Activated T-cell treated with anti-CD3 and anti-CD28 coated beads, Interleukin-2, amount 50 U/mL, for 4 hours (primary cell): ENCODE data around the gene LIPC. TPM values are rescaled to one million over a fixed set of nuclear protein-coding genes. Genes with fewer than 3 reads are reported as not detected.

Source experiments
- ATAC-seq, 2 donors: fragments of 200-7000 bp; cut with Tn5 transposase; one replicate each; pipeline ENCODE4 v1.10.0; 2021
- DNase-seq: peaks from one replicate; pipeline ENCODE4 v3.0.0-alpha.2; 2020
- H3K27me3 Mint-ChIP-seq: one replicate; pipeline ENCODE4 v1.8.0; 2021; ENCODE audit warnings: low read depth, mixed read lengths
- H3K36me3 Mint-ChIP-seq: one replicate; pipeline ENCODE4 v1.8.0; 2022; ENCODE audit warnings: mixed read lengths; ENCODE audit not compliant: insufficient read depth
- H3K4me1 Mint-ChIP-seq: one replicate; pipeline ENCODE4 v1.8.0; 2021; ENCODE audit warnings: low read depth, mixed read lengths
- H3K4me3 Mint-ChIP-seq: one replicate; pipeline ENCODE4 v1.8.0; 2021; ENCODE audit warnings: mild to moderate bottlenecking, moderate library complexity, mixed read lengths
- H3K9me3 Mint-ChIP-seq: one replicate; pipeline ENCODE4 v1.8.0; 2021; ENCODE audit warnings: mixed read lengths
- total RNA-seq, 3 donors: library from RNA; stranded (reverse); gene quantifications; one replicate each; pipeline ENCODE4 v1.2.1, GENCODE V29; 2021

LIPC gene
- total RNA-seq, 3 donors from 2014 or later: 0.28 TPM; not detected in 2

- DNase-seq: no peak
- no peak for ATAC-seq
Measured at GRCh38 chr15:58529041-58529440, 97.2 kb downstream of the LIPC start.

GRCh38 chr15:58530056-58530590, 98.3 kb downstream of the LIPC start:
- ATAC-seq: no peak
- no peaks in the 10 kb centered on the region for H3K27me3 Mint-ChIP-seq
- H3K4me3 Mint-ChIP-seq: no peak overlapping the region
- no peaks in the 10 kb centered on the region for H3K9me3 Mint-ChIP-seq
- DNase-seq: no peak
- no peaks in the 10 kb centered on the region for H3K4me1 Mint-ChIP-seq
- no peaks in the 10 kb centered on the region for H3K36me3 Mint-ChIP-seq

More at GRCh38 chr15:58529041-58529440, 97.2 kb downstream of the LIPC start:
- no peaks in the 10 kb centered on the region for H3K27me3 Mint-ChIP-seq
- no peak overlapping the region for H3K4me3 Mint-ChIP-seq
- H3K36me3 Mint-ChIP-seq: no peaks in the 10 kb centered on the region
- no peaks in the 10 kb centered on the region for H3K9me3 Mint-ChIP-seq
- H3K4me1 Mint-ChIP-seq: no peaks in the 10 kb centered on the region

GRCh38 chr15:58532126-58532525, 100.3 kb downstream of the LIPC start:
- Mint-ChIP-seq H3K9me3 (no peaks in the 10 kb centered on the region), H3K4me1 (no peaks in the 10 kb centered on the region)
- ATAC-seq: no peak

GRCh38 chr15:58534556-58534955, 102.8 kb downstream of the LIPC start:
- DNase-seq (no peak), ATAC-seq (no peak)
- no peaks in the 10 kb centered on the region for H3K27me3 Mint-ChIP-seq
- no peaks in the 10 kb centered on the region for H3K9me3 Mint-ChIP-seq
- no peak overlapping the region for H3K4me3 Mint-ChIP-seq
- H3K36me3 Mint-ChIP-seq: no peaks in the 10 kb centered on the region
- no peaks in the 10 kb centered on the region for H3K4me1 Mint-ChIP-seq

More at GRCh38 chr15:58532126-58532525, 100.3 kb downstream of the LIPC start:
- Mint-ChIP-seq H3K4me3 (no peak overlapping the region), H3K36me3 (no peaks in the 10 kb centered on the region), H3K27me3 (no peaks in the 10 kb centered on the region)
- no peak for DNase-seq

GRCh38 chr15:58535337-58535736, 103.5 kb downstream of the LIPC start:
- no peak for ATAC-seq
- no peaks in the 10 kb centered on the region for H3K36me3 Mint-ChIP-seq
- no peaks in the 10 kb centered on the region for H3K4me1 Mint-ChIP-seq

GRCh38 chr15:58535894-58536293, 104.1 kb downstream of the LIPC start:
- Mint-ChIP-seq H3K4me3 (no peak overlapping the region), H3K9me3 (no peaks in the 10 kb centered on the region), H3K36me3 (no peaks in the 10 kb centered on the region), H3K27me3 (no peaks in the 10 kb centered on the region), H3K4me1 (no peaks in the 10 kb centered on the region)
- no peak for DNase-seq
- ATAC-seq: no peak

More at GRCh38 chr15:58535337-58535736, 103.5 kb downstream of the LIPC start:
- Mint-ChIP-seq H3K4me3 (no peak overlapping the region), H3K27me3 (no peaks in the 10 kb centered on the region), H3K9me3 (no peaks in the 10 kb centered on the region)
- DNase-seq: no peak

GRCh38 chr15:58536414-58536813, 104.6 kb downstream of the LIPC start:
- Mint-ChIP-seq H3K9me3 (no peaks in the 10 kb centered on the region), H3K36me3 (no peaks in the 10 kb centered on the region), H3K4me3 (no peak overlapping the region), H3K4me1 (no peaks in the 10 kb centered on the region), H3K27me3 (no peaks in the 10 kb centered on the region)
- ATAC-seq: no peak
- DNase-seq: no peak

- ATAC-seq (no peak), DNase-seq (no peak)
- no peaks in the 10 kb centered on the region for H3K4me1 Mint-ChIP-seq
- no peaks in the 10 kb centered on the region for H3K36me3 Mint-ChIP-seq
- no peaks in the 10 kb centered on the region for H3K9me3 Mint-ChIP-seq
- H3K27me3 Mint-ChIP-seq: no peaks in the 10 kb centered on the region
- H3K4me3 Mint-ChIP-seq: no peak overlapping the region
Measured at GRCh38 chr15:58537033-58537432, 105.2 kb downstream of the LIPC start.

GRCh38 chr15:58538225-58538727, 106.5 kb downstream of the LIPC start:
- no peaks in the 10 kb centered on the region for H3K9me3 Mint-ChIP-seq
- H3K36me3 Mint-ChIP-seq: no peaks in the 10 kb centered on the region

GRCh38 chr15:58538901-58539300, 107.1 kb downstream of the LIPC start:
- H3K27me3 Mint-ChIP-seq: no peaks in the 10 kb centered on the region
- ATAC-seq (no peak), DNase-seq (no peak)
- H3K36me3 Mint-ChIP-seq: no peaks in the 10 kb centered on the region
- H3K4me3 Mint-ChIP-seq: no peak overlapping the region
- H3K4me1 Mint-ChIP-seq: no peaks in the 10 kb centered on the region
- H3K9me3 Mint-ChIP-seq: no peaks in the 10 kb centered on the region

More at GRCh38 chr15:58538225-58538727, 106.5 kb downstream of the LIPC start:
- Mint-ChIP-seq H3K4me3 (no peak overlapping the region), H3K27me3 (no peaks in the 10 kb centered on the region), H3K4me1 (no peaks in the 10 kb centered on the region)
- ATAC-seq (no peak), DNase-seq (no peak)

GRCh38 chr15:58539548-58539947, 107.8 kb downstream of the LIPC start:
- no peak for ATAC-seq
- no peaks in the 10 kb centered on the region for H3K27me3 Mint-ChIP-seq

GRCh38 chr15:58541410-58542087, 109.8 kb downstream of the LIPC start:
- ATAC-seq: no peak
- peaks cover 18% of the 10 kb centered on the region for H3K4me1 Mint-ChIP-seq
- no peaks in the 10 kb centered on the region for H3K27me3 Mint-ChIP-seq
- H3K36me3 Mint-ChIP-seq: no peaks in the 10 kb centered on the region
- no peak for DNase-seq
- H3K4me3 Mint-ChIP-seq: no peak overlapping the region
- no peaks in the 10 kb centered on the region for H3K9me3 Mint-ChIP-seq

More at GRCh38 chr15:58539548-58539947, 107.8 kb downstream of the LIPC start:
- Mint-ChIP-seq H3K4me1 (peaks cover 1% of the 10 kb centered on the region), H3K36me3 (no peaks in the 10 kb centered on the region), H3K4me3 (no peak overlapping the region), H3K9me3 (no peaks in the 10 kb centered on the region)
- DNase-seq: no peak

GRCh38 chr15:58543664-58544335, 112.0 kb downstream of the LIPC start:
- Mint-ChIP-seq H3K4me1 (peaks cover 19% of the 10 kb centered on the region), H3K36me3 (no peaks in the 10 kb centered on the region), H3K27me3 (no peaks in the 10 kb centered on the region), H3K9me3 (no peaks in the 10 kb centered on the region), H3K4me3 (no peak overlapping the region)
- DNase-seq (no peak), ATAC-seq (no peak)

GRCh38 chr15:58544756-58545155, 113.0 kb downstream of the LIPC start:
- Mint-ChIP-seq H3K4me3 (no peak overlapping the region), H3K4me1 (peaks cover 19% of the 10 kb centered on the region), H3K9me3 (no peaks in the 10 kb centered on the region), H3K27me3 (no peaks in the 10 kb centered on the region), H3K36me3 (no peaks in the 10 kb centered on the region)
- DNase-seq: no peak
- ATAC-seq: no peak
